Omental fat pad (tissue), 4 donors: Measurements from ENCODE around the gene SLC5A11. TPM values are rescaled to one million over a fixed set of nuclear protein-coding genes. Genes with fewer than 3 reads are reported as not detected.

ENCODE experiments used
- ATAC-seq: fragments of 150-250 bp; one replicate; pipeline ENCODE4 v1.9.1; 2016; ENCODE audit warnings: mild to moderate bottlenecking, moderate library complexity; ENCODE audit not compliant: low FRiP score
- DNase-seq: peaks from one replicate; pipeline ENCODE4 v3.0.0-alpha.2; 2019; ENCODE audit warnings: low spot score
- CTCF ChIP-seq, 3 donors: fragments of 450-650 bp; IDR thresholded peaks; one replicate each; pipeline ENCODE4 v1.5.1; 2016 to 2017; ENCODE audit warnings: antibody characterized with exemption in 3 of 3, mild to moderate bottlenecking in 3 of 3, moderate library complexity in 2 of 3
- total RNA-seq, 4 donors: library from RNA; depleted of rRNA; stranded (reverse); fragments of >200 nt; gene quantifications; one replicate each; pipeline ENCODE4 v1.1.0, GENCODE V29; 2016

The SLC5A11 gene
- total RNA-seq, 4 donors from 2014 or later = 0.12 to 0.32 (median 0.28) TPM; not detected in 1

DNA sequence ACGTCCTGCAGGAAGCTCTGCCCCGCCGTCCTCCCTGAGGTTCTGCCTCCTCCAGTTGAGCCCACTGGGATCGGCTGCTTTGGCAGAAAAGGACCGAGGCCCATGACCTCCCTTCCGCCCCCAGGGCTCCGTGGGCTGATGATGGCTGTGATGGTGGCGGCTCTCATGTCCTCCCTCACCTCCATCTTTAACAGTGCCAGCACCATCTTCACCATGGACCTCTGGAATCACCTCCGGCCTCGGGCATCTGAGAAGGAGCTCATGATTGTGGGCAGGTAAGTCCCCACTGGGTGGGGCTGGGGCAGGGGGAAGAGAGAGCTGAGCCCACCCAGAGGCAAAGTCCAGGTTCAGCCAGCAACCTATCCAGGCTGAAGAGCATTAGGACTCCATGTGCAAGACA lies 61.1 kb downstream of the SLC5A11 start:
- DNase-seq (no peak), ATAC-seq (no peak)
- no peak for TF ChIP-seq CTCF (IDR thresholded peaks at IDR 0.05)

- DNase-seq = no peak
- no peak for ATAC-seq
- TF ChIP-seq CTCF (IDR thresholded peaks at IDR 0.05) = no peak
Observed at GRCh38 chr16:24908716-24909115, 63.0 kb downstream of the SLC5A11 start.

DNA sequence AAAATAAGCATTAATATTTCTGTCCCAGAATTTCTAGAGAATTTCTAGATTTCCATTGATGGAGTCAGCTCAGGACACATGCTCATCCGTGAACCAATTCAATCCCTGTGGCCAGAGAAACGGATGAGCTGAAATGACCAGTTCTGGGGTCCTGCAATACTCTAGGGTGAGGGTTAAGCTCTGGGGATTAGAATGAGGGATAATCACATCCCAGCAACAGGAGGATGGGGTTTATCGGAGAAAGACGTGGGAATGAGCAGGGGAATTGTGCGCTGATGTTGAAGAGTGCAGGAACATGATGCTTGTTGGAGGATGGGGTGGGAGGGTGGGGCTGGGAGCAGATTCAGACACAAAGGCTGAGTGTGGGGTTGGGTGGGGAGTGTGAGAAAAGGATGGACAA lies 64.1 kb downstream of the SLC5A11 start:
- no peak for ATAC-seq
- no peak for DNase-seq
- no peak for TF ChIP-seq CTCF (IDR thresholded peaks at IDR 0.05)

DNA sequence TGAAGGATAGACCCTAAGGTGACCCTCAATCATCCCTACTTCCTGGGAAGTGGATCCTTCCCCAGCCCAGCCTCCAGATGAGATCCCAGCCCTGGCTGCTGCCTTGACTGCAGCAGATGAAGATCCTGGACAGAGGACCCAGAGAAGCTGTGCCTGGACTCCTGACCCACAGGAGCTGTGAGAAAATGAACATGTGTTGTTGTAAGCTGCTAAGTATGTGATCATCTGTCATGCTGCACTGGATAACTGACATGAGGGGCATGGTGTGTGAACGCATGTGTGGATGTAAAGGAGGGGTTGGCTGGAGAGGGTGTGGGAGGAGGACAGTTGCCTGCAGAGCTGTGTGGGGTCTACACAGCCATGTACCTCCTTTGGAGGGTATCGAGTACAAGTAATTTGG lies 69.3 kb downstream of the SLC5A11 start:
- no peak for ATAC-seq
- no peak for TF ChIP-seq CTCF (IDR thresholded peaks at IDR 0.05)

DNA sequence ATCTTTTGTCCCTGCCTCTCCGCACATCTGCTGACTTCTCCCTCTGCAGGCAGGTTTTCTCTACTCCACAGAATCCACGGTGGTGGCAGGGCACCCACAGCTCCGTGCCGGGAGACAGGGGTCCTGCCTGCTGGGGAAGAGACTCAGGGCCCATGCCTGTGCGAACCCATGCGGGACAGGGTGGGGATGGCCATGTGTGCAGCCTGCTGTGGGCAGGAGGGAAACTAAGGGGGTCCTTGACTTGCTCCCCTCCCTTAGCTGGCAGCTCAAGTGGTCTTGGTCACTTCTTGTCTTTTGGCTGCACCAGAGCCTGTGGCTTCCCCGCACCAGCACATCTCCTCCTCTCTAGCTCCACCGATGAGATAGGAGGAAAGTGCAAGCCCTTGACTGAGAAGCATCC lies 69.8 kb downstream of the SLC5A11 start:
- DNase-seq (no peak), ATAC-seq (no peak)
- no peak for TF ChIP-seq CTCF (IDR thresholded peaks at IDR 0.05)

More for the DNA sequence above, 69.3 kb downstream of the SLC5A11 start:
- DNase-seq = no peak

GRCh38 chr16:24917236-24917635 lies 71.5 kb downstream of the SLC5A11 start:
- no peak for DNase-seq
- no peak for TF ChIP-seq CTCF (IDR thresholded peaks at IDR 0.05)
- ATAC-seq = no peak

DNA sequence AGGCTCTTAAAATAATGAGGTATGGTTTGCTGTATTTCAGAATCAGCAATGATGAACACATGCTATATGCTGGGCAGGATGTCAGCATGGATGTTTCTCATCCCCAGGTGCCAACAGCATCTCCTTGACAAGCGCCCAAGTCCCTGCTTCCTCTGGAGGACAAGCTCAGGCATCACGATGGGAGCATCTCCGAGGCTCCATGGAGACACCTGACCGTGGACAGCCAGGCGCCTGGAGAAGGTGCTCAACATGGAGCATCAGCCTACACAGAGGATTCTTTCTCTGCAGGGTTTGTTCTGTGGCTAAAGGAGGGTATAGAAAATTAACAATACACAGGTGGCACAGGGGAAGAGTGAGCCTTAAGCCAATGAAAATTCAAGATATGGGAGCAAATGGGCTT lies 72.1 kb downstream of the SLC5A11 start:
- TF ChIP-seq CTCF (IDR thresholded peaks at IDR 0.05) = no peak

More for the DNA sequence above, 72.1 kb downstream of the SLC5A11 start:
- DNase-seq = no peak
- no peak for ATAC-seq
